ENCODE results near the gene ERC1.

The ERC1 gene

GRCh38 chr12:1466481-1467154, 475.6 kb downstream of the ERC1 start:
- no peak for DNase-seq

- no peak for DNase-seq
Measured at GRCh38 chr12:1467710-1468109, 476.7 kb downstream of the ERC1 start.

GRCh38 chr12:1469070-1469469, 478.0 kb downstream of the ERC1 start:
- DNase-seq = no peak

GRCh38 chr12:1470051-1470450, 479.0 kb downstream of the ERC1 start:
- DNase-seq = no peak

GRCh38 chr12:1471224-1471623, 480.2 kb downstream of the ERC1 start:
- no peak for DNase-seq

GRCh38 chr12:1473418-1473817, 482.4 kb downstream of the ERC1 start:
- DNase-seq = no peak

- DNase-seq = no peak
Measured at GRCh38 chr12:1474041-1474573, 483.1 kb downstream of the ERC1 start.

- no peak for DNase-seq
Measured at GRCh38 chr12:1474574-1475153, 483.6 kb downstream of the ERC1 start.

- DNase-seq = no peak
Measured at GRCh38 chr12:1479645-1480044, 488.6 kb downstream of the ERC1 start.

- DNase-seq = no peak
Measured at GRCh38 chr12:1481326-1481725, 490.3 kb downstream of the ERC1 start.

GRCh38 chr12:1481906-1482305, 490.9 kb downstream of the ERC1 start:
- no peak for DNase-seq

GRCh38 chr12:1488908-1489381, 497.9 kb downstream of the ERC1 start:
- DNase-seq = no peak

- no peak for DNase-seq
Measured at GRCh38 chr12:1491983-1492697, 501.1 kb downstream of the ERC1 start.

GRCh38 chr12:1493781-1494565, 502.9 kb downstream of the ERC1 start:
- DNase-seq = no peak

GRCh38 chr12:1494856-1495255, 503.8 kb downstream of the ERC1 start:
- DNase-seq = no peak

GRCh38 chr12:1496162-1496900, 505.3 kb downstream of the ERC1 start:
- DNase-seq = no peak

- no peak for DNase-seq
Measured at GRCh38 chr12:1497161-1497560, 506.1 kb downstream of the ERC1 start.

- no peak for DNase-seq
Measured at GRCh38 chr12:1498199-1498740, 507.2 kb downstream of the ERC1 start.

- DNase-seq = no peak
Measured at GRCh38 chr12:1499351-1499750, 508.3 kb downstream of the ERC1 start.

GRCh38 chr12:1500095-1500801, 509.2 kb downstream of the ERC1 start:
- no peak for DNase-seq

GRCh38 chr12:1501001-1501400, 510.0 kb downstream of the ERC1 start:
- DNase-seq = no peak

Data from activated CD8-positive, alpha-beta memory T cell treated with anti-CD3 and anti-CD28 coated beads, Interleukin-2, amount 50 U/mL, for 4 hours (primary cell).